Activated T-cell treated with anti-CD3 and anti-CD28 coated beads, Interleukin-2, amount 50 U/mL, for 72 hours (primary cell): Measurements from ENCODE around the gene EHD4. TPM values are rescaled to one million over a fixed set of nuclear protein-coding genes. Genes with fewer than 3 reads are reported as not detected.

Source experiments
- ATAC-seq, 2 donors: fragments of 150-1000 bp; cut with Tn5 transposase; replicated peaks in 1 of 2; 2 replicates each; pipeline ENCODE4 v1.10.0; 2021; ENCODE audit warnings: moderate library complexity in 2 of 2, mild to moderate bottlenecking in 1 of 2
- DNase-seq, 2 donors: peaks; one replicate each; pipeline ENCODE4 v3.0.0; 2021 to 2022; ENCODE audit warnings: mixed read lengths in 1 of 2
- H3K27ac Mint-ChIP-seq: one replicate; pipeline ENCODE4 v1.8.0; 2022; ENCODE audit warnings: mild to moderate bottlenecking, moderate library complexity, mixed read lengths
- H3K27me3 Mint-ChIP-seq: one replicate; pipeline ENCODE4 v1.8.0; 2022; ENCODE audit warnings: low read depth, mixed read lengths
- H3K36me3 Mint-ChIP-seq, 2 donors: one replicate each; pipeline ENCODE4 v1.8.0; 2022; ENCODE audit warnings: mixed read lengths in 2 of 2, mild to moderate bottlenecking in 1 of 2; ENCODE audit not compliant: insufficient read depth in 2 of 2
- H3K4me1 Mint-ChIP-seq: one replicate; pipeline ENCODE4 v1.8.0; 2022; ENCODE audit warnings: low read depth, mixed read lengths
- H3K4me3 Mint-ChIP-seq, 2 donors: one replicate each; pipeline ENCODE4 v1.8.0; 2022; ENCODE audit warnings: mild to moderate bottlenecking in 2 of 2, mixed read lengths in 2 of 2, moderate library complexity in 2 of 2
- H3K9me3 Mint-ChIP-seq, 2 donors: one replicate each; pipeline ENCODE4 v1.8.0; 2022; ENCODE audit warnings: mixed read lengths in 2 of 2
- total RNA-seq, 2 donors: library from RNA; stranded (reverse); gene quantifications; one replicate each; pipeline ENCODE4 v1.2.3, GENCODE V29; 2022

The EHD4 gene
- total RNA-seq, 2 donors from 2014 or later = 22.6 to 32.7 TPM

DNA sequence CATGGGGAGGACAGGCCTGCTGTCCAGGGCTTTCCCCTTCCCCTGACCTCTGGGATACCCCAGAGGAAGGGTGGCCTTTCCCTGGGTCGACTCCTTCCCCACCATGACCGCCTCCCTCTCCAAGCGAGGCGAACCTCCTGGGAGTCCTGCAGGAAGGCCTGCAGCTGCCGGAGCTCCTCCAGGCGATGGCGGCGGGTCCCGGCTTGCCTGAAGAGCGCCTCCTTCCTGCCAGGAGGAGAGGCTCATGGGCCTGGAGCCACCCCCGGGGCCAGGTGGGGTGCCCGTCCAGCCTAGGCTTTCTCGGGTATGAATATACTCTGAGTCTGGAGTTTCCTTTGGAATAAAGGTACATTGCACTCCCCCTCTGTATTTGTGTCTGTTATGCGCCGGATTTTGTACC is 113.6 kb downstream of the EHD4 start:
- H3K9me3 Mint-ChIP-seq = no peaks in the 10 kb centered on the region
- H3K36me3 Mint-ChIP-seq = no peaks in the 10 kb centered on the region
- no peaks in the 10 kb centered on the region for H3K27me3 Mint-ChIP-seq
- no peak overlapping the region for H3K27ac Mint-ChIP-seq
- no peaks in the 10 kb centered on the region for H3K4me1 Mint-ChIP-seq
- DNase-seq = no peak
- ATAC-seq = no peak
- no peak overlapping the region for H3K4me3 Mint-ChIP-seq

DNA sequence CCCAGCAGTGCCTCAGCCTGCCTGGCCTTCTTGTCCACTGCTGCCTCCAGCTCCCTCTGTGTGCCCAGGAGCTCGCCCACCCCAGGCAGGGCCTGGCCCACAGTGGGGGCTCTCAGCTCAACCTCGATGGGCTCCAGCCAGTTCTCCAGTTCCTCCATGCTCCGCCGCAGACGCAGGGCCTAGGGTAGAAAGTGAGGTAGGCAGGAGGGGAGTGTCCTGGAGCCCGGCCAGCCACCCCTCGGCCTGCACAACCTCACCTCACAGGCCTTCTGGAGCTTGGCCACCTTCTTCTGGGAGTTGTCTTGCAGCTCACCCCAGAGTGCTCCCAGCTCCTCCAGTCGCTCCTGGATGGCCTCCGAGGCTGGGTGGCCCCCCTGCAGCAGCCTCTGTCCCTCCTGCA is 115.0 kb downstream of the EHD4 start:
- no peaks in the 10 kb centered on the region for H3K9me3 Mint-ChIP-seq
- H3K4me1 Mint-ChIP-seq = no peaks in the 10 kb centered on the region
- no peak for DNase-seq
- no peaks in the 10 kb centered on the region for H3K27me3 Mint-ChIP-seq
- no peaks in the 10 kb centered on the region for H3K36me3 Mint-ChIP-seq
- no peak overlapping the region for H3K27ac Mint-ChIP-seq
- ATAC-seq = no peak
- no peak overlapping the region for H3K4me3 Mint-ChIP-seq

DNA sequence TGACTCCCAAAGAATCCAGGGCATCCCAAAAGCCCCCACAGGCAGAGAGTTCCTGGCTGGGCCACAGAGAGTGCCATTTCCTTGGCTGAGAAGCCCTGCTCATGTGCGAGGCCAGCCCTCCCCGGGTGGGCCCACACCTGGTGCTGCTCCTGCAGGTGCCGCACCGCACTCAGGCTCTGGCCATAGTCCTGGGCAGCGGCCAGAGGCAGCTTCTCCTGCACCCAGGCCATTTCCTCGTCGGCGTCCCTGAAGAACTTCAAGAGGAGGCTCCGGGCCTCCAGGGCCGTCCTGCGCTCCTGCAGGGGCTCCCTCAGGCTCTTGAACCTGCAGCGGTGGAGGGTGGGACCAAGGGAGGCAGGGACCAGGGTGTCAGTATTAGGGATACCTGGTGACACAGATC is 115.6 kb downstream of the EHD4 start:
- Mint-ChIP-seq H3K4me3 (no peak overlapping the region), H3K27me3 (no peaks in the 10 kb centered on the region), H3K4me1 (no peaks in the 10 kb centered on the region), H3K27ac (no peak overlapping the region), H3K9me3 (no peaks in the 10 kb centered on the region), H3K36me3 (no peaks in the 10 kb centered on the region)
- ATAC-seq (no peak), DNase-seq (no peak)

DNA sequence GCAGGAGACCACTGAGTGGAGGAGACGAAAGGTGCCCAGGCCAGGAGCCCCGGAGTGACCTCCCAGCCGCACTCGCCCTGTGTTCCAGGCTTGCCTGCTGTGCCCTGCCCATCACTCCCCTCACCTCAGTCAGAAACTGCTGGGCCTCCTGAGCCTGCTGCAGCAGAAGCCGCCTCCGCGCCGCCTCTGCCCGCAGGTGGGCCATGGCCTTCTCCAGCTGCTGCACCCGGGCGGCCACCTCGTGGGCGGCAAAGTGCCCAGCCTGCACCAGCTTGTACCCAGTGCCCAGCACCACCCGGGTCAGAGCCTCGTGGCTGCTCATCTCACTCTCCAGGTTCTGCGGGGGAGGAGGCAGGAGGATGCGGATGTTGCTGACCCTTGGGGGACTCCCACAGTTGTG is 116.1 kb downstream of the EHD4 start:
- Mint-ChIP-seq H3K27ac (no peak overlapping the region), H3K4me1 (no peaks in the 10 kb centered on the region), H3K27me3 (no peaks in the 10 kb centered on the region), H3K9me3 (no peaks in the 10 kb centered on the region), H3K36me3 (no peaks in the 10 kb centered on the region), H3K4me3 (no peak overlapping the region)
- ATAC-seq (no peak), DNase-seq (no peak)

DNA sequence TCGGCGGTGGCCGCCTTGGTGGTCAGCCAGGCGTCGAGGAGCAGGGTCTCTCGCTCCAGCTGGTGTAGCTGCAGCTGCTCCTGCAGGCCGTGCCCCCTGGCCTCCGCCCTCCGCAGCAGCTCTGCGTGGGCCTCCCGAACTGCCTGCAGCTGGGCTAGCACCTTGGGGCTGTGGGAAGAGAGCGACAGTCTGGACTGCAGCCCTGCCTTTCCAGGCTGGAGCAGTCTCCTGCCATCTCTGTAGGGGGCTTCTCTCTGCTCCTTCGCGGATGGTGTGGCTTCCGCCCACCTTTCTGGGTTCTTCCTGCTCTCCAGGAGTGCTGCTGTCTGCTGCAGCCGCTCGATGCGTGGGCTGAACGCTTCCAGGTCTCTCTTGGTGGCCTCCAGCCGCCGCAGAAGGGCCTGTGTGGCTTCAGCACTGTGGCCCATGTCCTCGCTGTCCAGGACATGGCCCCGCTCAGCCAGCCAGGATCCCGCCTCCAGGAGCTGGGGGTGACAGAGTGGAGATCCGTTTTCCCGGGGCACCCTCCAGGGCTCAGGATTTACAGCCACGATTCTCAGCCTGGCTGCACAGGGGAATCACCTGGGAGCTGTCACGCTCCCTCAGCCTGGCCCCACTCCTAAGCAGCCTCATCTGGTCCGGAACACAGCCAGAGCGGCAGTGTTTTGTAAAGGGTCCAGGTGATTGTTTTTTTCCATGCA is 116.9 kb downstream of the EHD4 start:
- H3K27me3 Mint-ChIP-seq = no peaks in the 10 kb centered on the region
- no peak overlapping the region for H3K4me3 Mint-ChIP-seq
- DNase-seq (no peak), ATAC-seq (no peak)
- H3K27ac Mint-ChIP-seq = no peak overlapping the region
- H3K9me3 Mint-ChIP-seq = no peaks in the 10 kb centered on the region
- H3K4me1 Mint-ChIP-seq = no peaks in the 10 kb centered on the region
- no peaks in the 10 kb centered on the region for H3K36me3 Mint-ChIP-seq

DNA sequence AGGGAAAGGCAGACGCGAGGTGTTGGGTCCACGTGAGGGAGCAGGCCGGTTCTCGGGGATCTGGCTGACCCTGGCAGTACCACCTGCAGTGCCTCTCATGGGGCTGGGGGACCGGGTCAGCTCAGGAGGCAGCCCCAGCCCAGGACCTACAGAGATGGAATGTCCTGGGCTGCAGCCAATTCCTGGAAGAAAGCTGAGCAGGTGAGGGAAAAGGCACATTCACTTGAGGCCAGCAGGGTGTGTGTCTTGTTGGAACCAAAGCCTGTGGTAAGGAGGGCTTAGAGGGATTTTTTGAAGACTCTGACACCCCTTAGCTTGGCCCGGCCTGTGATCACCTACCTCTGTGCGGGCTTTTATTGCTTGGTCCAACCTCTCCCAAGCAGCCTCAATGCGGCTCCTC is 117.9 kb downstream of the EHD4 start:
- H3K36me3 Mint-ChIP-seq = no peaks in the 10 kb centered on the region
- no peaks in the 10 kb centered on the region for H3K4me1 Mint-ChIP-seq
- H3K9me3 Mint-ChIP-seq = no peaks in the 10 kb centered on the region
- no peak overlapping the region for H3K27ac Mint-ChIP-seq
- H3K27me3 Mint-ChIP-seq = no peaks in the 10 kb centered on the region
- no peak for DNase-seq
- no peak overlapping the region for H3K4me3 Mint-ChIP-seq
- ATAC-seq = no peak

DNA sequence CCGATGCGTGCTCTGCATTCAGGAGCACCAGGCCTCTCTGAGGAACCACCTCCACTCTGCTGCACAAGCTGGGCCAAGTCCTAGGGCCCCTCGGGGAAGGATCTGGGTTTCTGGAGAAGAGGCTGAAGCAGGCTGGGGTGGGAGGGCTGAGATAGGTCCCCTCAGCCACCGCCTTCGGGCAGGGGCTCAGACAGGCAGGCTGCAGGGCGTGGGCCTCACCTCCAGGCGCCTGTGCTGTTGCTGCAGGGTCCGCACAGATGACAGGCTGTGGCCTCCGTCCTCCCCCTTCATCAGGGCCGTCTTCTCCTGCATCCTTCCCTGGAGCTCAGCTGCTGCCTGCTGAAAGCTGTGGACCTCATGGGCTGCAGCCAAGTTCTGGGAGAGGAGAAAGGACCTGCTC is 118.5 kb downstream of the EHD4 start:
- ATAC-seq (no peak), DNase-seq (no peak)
- Mint-ChIP-seq H3K36me3 (no peaks in the 10 kb centered on the region), H3K27me3 (no peaks in the 10 kb centered on the region), H3K27ac (no peak overlapping the region), H3K4me1 (peaks cover 3% of the 10 kb centered on the region), H3K4me3 (no peak overlapping the region), H3K9me3 (no peaks in the 10 kb centered on the region)

DNA sequence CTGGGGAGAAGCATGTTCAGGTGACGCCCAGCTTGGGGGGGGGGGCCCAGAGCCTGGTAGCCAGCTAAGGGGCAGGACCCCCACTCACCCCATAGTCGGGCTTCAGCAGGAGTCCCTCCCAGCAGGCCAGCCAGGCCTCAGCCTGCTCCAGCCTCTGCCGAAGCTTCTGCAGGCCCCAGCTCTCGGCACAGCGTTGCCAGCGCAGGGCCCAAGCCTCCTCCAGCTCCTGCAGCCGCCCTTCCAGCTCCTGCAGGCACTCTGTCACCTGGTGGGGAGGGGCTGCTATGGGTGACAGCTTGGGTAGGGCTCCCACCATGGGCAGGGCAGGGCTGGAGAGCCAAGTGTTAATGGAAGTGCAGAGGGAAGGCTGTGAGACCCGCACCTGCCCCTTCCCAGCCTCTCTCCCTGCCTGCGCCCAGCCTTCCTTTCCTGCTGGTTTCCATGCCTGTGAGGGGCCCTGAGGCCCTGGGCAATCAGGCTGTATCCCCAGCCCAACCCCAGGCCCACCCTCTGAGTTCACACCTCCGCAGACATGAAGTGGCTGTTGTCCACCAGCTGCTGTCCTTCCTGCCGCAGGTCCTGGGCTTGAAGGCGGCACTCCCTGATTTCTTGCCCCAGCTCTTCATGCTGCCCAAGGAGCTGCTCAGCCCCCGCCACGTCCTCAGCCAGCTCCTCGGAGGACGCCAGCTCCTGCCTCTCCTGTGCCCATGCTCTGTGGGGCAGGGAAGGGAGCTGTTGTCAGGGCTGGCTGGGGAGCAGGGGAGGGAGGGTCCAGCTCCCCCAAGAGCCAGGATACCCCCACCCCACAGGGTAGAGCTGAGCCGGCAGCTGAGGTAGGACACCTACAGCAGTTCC is 119.4 kb downstream of the EHD4 start:
- no peak overlapping the region for H3K27ac Mint-ChIP-seq
- peaks cover 0 to 2% of the 10 kb centered on the region in 2 donors for H3K36me3 Mint-ChIP-seq
- H3K27me3 Mint-ChIP-seq = no peaks in the 10 kb centered on the region
- no peaks in the 10 kb centered on the region for H3K9me3 Mint-ChIP-seq
- DNase-seq (no peak), ATAC-seq (no peak)
- peaks cover 11% of the 10 kb centered on the region for H3K4me1 Mint-ChIP-seq
- H3K4me3 Mint-ChIP-seq = no peak overlapping the region

DNA sequence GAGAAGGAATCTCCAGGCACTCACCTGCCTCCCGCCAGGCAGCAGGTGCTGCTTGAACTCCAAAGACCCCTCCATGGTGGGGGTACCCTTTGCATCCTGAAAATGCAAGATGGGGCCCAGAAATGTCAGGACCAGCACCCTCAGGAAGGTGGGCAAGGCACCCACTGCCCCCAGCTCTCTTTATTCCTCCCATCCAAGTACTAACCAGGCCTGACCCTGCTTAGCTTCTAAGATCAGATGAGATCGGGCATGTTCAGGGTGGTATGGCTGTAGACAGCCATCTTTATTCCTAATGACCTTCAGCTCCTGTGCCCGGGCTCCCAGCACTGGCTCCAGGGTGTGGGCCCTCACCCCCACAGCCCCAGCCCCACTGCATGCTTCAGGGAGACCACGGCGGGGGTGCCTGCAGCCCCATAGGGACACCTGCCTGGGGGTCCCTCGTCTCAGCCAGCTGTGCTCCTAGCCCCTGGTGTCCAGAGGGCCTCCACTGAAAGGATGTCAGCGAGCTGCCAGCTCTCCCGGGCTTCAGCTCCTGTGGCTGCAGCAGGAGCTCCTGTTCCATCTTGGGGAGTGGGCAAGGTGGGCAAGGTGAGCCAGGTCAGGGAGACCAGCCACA is 120.5 kb downstream of the EHD4 start:
- no peaks in the 10 kb centered on the region for H3K27me3 Mint-ChIP-seq
- H3K36me3 Mint-ChIP-seq = peaks cover 0 to 2% of the 10 kb centered on the region in 2 donors
- H3K27ac Mint-ChIP-seq = no peak overlapping the region
- no peaks in the 10 kb centered on the region for H3K9me3 Mint-ChIP-seq
- ATAC-seq (no peak), DNase-seq (no peak)
- H3K4me3 Mint-ChIP-seq = no peak overlapping the region
- H3K4me1 Mint-ChIP-seq = peaks cover 11% of the 10 kb centered on the region

DNA sequence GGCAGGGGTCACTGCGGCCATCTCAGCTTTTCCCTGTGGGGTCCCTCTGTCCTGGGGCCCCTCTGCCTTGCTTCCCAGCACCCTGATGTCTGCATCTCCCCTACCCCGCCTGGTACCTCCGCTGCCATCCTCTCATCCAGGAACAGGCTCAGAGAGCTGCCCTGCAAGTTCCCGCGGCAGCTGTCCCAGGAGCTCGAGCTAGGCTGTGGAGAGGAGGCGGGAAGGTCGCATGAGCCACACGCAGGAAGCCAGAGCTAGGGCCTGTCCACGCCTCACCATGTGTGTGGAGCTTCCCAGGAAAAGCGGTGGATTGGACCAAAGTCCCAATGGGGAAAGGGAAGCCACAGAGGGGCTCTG is 121.2 kb downstream of the EHD4 start:
- no peak overlapping the region for H3K4me3 Mint-ChIP-seq
- no peaks in the 10 kb centered on the region for H3K9me3 Mint-ChIP-seq
- no peak overlapping the region for H3K27ac Mint-ChIP-seq
- H3K27me3 Mint-ChIP-seq = no peaks in the 10 kb centered on the region
- H3K4me1 Mint-ChIP-seq = peaks cover 11% of the 10 kb centered on the region
- peaks cover 0 to 2% of the 10 kb centered on the region in 2 donors for H3K36me3 Mint-ChIP-seq
- ATAC-seq (no peak), DNase-seq (no peak)

DNA sequence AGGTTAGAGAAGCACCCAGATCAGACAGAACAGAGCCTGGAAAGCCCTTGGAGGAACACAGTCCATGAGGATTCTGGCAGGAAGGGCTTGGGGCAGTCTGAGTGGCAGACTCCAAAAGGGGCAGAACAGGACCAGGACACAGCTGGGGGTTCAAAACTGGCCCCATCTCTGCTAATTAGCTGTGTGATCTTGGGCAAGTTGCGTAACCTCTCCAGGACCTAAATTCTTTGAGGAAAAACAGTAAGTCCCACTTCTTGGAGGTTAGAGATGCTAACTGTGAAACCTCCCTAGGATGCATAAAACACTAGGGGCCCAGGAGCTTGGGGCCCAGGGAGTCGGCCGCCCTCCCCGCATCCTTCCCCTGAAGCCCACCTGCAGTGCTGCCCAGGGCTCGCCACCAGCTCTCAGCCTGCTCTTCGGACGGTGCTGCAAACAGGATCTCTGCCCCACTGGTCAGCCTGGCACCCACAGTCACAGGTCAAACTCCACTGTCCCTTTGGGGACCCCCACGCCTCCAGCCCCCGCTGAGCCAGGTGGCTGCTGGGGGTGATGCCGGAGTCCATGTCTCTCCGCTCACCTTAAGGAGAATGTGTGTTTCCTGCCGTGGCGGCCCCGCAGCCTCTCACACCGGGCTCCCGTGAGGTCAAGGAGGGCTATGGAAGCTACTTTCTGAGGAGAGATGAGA is 121.7 kb downstream of the EHD4 start:
- H3K27ac Mint-ChIP-seq = no peak overlapping the region

DNA sequence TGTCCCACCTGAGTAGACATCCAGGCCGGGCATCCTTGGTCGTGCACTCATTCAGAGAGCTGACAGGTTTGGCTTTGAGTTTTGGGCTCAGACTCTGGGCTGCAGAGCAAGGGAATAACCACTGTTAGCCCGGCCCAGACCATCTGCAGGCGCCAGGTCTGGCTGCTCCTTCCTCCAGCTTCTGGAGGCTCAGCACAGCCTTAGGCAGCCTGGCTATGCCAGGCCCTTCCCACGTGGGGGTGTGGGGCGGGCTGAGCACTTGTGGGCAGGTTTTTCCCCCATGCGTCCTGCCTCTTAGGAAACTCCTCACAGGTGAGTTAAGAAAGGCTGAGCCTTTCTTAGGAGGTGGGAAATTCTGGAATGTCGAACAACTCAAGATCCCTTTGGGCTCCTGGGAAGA is 122.5 kb downstream of the EHD4 start:
- H3K4me1 Mint-ChIP-seq = peaks cover 11% of the 10 kb centered on the region
- no peaks in the 10 kb centered on the region for H3K27me3 Mint-ChIP-seq
- no peak overlapping the region for H3K27ac Mint-ChIP-seq
- DNase-seq = no peak
- H3K4me3 Mint-ChIP-seq = no peak overlapping the region
- no peak for ATAC-seq
- no peaks in the 10 kb centered on the region for H3K9me3 Mint-ChIP-seq
- H3K36me3 Mint-ChIP-seq = peaks cover 0 to 2% of the 10 kb centered on the region in 2 donors

More for the DNA sequence above, 121.7 kb downstream of the EHD4 start:
- H3K9me3 Mint-ChIP-seq = no peaks in the 10 kb centered on the region
- no peaks in the 10 kb centered on the region for H3K27me3 Mint-ChIP-seq
- H3K4me3 Mint-ChIP-seq = no peak overlapping the region
- peaks cover 0 to 2% of the 10 kb centered on the region in 2 donors for H3K36me3 Mint-ChIP-seq
- DNase-seq (no peak), ATAC-seq (no peak)
- peaks cover 11% of the 10 kb centered on the region for H3K4me1 Mint-ChIP-seq

DNA sequence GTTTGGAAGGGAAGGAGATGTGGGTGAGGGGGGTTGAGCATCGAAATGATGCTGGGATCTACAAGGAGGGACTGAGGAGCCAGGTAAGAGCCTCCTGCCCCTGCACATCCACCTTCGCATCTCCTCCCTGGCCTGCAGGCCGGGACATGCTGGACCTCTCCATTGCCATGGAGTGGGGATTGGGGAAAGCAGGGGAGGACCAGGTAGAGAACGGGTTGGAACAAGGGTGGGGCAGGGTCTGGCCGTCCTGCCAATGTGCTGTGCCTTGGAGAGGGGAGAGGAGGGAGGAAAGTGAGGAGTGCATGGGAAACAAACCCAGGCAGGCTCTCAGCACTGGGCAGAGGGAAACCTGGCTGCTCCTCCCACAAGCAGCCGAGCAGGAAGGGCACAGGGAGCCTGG is 123.2 kb downstream of the EHD4 start:
- H3K27me3 Mint-ChIP-seq = no peaks in the 10 kb centered on the region
- no peak for ATAC-seq
- no peaks in the 10 kb centered on the region for H3K9me3 Mint-ChIP-seq
- H3K27ac Mint-ChIP-seq = no peak overlapping the region
- H3K36me3 Mint-ChIP-seq = peaks cover 0 to 2% of the 10 kb centered on the region in 2 donors
- DNase-seq = no peak
- H3K4me3 Mint-ChIP-seq = no peak overlapping the region
- peaks cover 11% of the 10 kb centered on the region for H3K4me1 Mint-ChIP-seq
